Parathyroid adenoma (tissue), 2 donors: ENCODE results near the gene DDX41.

Source experiments
- H2AFZ ChIP-seq: fragments of 300-600 bp; sonication (generic); one replicate; pipeline ENCODE4 v1.7.0; 2017; ENCODE audit warnings: antibody characterized with exemption, mild to moderate bottlenecking
- H3K27ac ChIP-seq: fragments of 300-600 bp; sonication (generic); one replicate; pipeline ENCODE4 v1.7.0; 2017
- H3K27me3 ChIP-seq: fragments of 300-600 bp; sonication (generic); one replicate; pipeline ENCODE4 v1.7.0; 2017; ENCODE audit warnings: low read length; ENCODE audit not compliant: control insufficient read depth, insufficient read depth
- H3K36me3 ChIP-seq: fragments of 300-600 bp; sonication (generic); one replicate; pipeline ENCODE4 v1.7.0; 2017; ENCODE audit warnings: low read length; ENCODE audit not compliant: control insufficient read depth, insufficient read depth
- H3K4me1 ChIP-seq: fragments of 300-600 bp; sonication (generic); one replicate; pipeline ENCODE4 v1.7.0; 2017; ENCODE audit warnings: control low read depth
- H3K4me2 ChIP-seq: fragments of 300-600 bp; sonication (generic); one replicate; pipeline ENCODE4 v1.7.0; 2017; ENCODE audit warnings: low read length
- H3K4me3 ChIP-seq: fragments of 300-600 bp; sonication (generic); one replicate; pipeline ENCODE4 v1.7.0; 2017; ENCODE audit warnings: low read depth, low read length
- H3K79me2 ChIP-seq: fragments of 300-600 bp; sonication (generic); one replicate; pipeline ENCODE4 v1.7.0; 2017; ENCODE audit warnings: control low read depth
- H3K9ac ChIP-seq: fragments of 300-600 bp; sonication (generic); one replicate; pipeline ENCODE4 v1.7.0; 2017; ENCODE audit warnings: mild to moderate bottlenecking
- H3K9me3 ChIP-seq: fragments of 300-600 bp; sonication (generic); one replicate; pipeline ENCODE4 v1.7.0; 2017; ENCODE audit warnings: low read length; ENCODE audit not compliant: control insufficient read depth
- CTCF ChIP-seq: fragments of 300-600 bp; sonication (generic); IDR thresholded peaks from one replicate; pipeline ENCODE4 v1.7.0; 2017; ENCODE audit warnings: antibody characterized with exemption, mild to moderate bottlenecking
- donor health status: primary hyperparathyroidism.

Gene DDX41

DNA sequence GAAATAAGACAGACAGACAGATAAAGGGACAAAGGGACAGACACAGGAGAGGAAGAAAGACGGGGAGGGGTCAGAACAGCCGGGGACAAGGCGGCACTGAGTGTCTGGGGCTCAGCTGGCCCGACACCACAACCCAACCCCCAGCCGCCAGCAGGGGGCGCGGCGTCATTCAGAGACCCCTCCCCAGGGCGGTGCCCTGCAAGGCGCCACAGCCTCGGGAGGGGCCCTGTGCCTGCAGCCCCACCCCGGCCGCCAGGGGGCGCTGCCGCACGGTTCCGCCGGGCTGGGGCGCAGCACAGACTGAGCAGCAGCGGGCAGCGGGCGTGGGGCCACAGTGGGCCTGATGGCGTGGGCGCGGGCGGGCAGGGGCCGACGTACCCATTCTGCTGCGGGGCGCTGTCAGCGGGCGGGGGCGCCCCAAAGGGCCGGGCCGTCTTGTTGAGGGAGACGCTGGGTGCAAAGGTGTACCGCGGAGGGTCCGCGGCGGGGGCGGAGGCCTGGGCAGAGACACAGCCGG lies 25.3 kb downstream of the DDX41 start:
- Histone ChIP-seq H3K27ac (no peak overlapping the region), H3K79me2 (no peaks in the 10 kb centered on the region), H3K9me3 (no peaks in the 10 kb centered on the region), H3K4me3 (no peak overlapping the region), H3K9ac (no peak overlapping the region), H3K27me3 (no peaks in the 10 kb centered on the region), H3K36me3 (no peaks in the 10 kb centered on the region), H2AFZ (no peak overlapping the region), H3K4me1 (peaks cover 19% of the 10 kb centered on the region), H3K4me2 (no peak overlapping the region)
- peak; percentile 58 for TF ChIP-seq CTCF

DNA sequence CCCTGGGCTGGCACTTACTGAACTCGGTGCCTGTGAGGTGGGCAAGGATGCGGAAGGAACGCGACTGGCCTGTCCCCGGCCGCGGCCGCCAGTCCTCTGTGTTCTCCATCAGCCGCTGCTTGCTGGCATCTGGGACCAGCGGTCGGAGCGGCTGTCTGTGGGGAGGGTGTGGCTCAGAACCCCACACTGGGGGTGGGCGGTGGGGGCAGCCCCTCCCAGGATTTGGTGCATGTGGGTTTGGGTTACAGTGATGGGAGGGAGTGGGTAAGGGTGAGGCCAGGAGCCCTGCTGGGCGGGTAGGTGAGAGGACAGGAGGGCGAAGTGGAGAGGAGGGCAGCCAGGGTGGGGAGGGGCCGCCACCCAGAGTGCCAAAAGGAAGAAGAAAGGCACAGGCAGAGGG lies 25.8 kb downstream of the DDX41 start:
- Histone ChIP-seq H3K4me1 (peaks cover 15% of the 10 kb centered on the region), H3K9me3 (no peaks in the 10 kb centered on the region), H3K4me2 (no peak overlapping the region), H3K27me3 (no peaks in the 10 kb centered on the region), H3K27ac (no peak overlapping the region), H3K36me3 (no peaks in the 10 kb centered on the region), H3K79me2 (no peaks in the 10 kb centered on the region), H3K4me3 (no peak overlapping the region), H3K9ac (no peak overlapping the region), H2AFZ (no peak overlapping the region)
- no peak for TF ChIP-seq CTCF

DNA sequence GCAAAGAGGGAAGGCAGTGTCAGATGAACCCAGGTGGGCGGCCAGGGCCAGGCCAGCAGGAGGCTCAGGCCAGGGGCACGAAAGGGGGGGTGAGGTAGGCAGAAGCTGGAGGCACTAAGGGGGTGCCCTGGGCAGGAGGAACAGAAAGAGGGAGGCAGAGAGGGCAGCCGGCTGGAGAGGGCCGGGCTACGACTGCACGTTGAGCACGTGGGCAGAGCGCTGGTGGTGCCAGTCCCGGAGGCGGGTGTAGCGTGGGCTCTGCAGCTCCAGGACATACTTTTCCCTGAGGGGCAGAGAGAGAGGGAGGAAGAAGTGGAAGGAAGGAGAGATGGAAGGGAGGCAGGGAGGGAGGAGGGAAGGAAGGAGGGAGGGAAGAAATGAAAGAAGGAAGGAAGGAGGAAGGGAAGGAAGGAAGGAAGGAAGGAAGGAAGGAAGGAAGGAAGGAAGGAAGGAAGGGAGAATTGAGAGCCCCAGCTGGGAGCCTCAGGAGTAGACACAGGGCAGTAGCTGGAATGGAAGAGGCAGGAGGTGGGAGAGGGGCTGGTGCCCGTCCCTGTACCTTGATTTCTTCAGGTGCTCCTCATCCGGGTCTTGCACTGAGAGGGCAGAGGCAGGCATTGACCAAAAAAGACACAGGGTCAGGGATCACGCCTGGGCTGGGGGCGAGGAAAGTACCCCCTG lies 26.3 kb downstream of the DDX41 start:
- no peaks in the 10 kb centered on the region for H3K27me3 ChIP-seq
- no peak for TF ChIP-seq CTCF
- H3K4me1 ChIP-seq = peaks cover 15% of the 10 kb centered on the region
- no peak overlapping the region for H2AFZ ChIP-seq
- H3K9me3 ChIP-seq = no peaks in the 10 kb centered on the region
- no peaks in the 10 kb centered on the region for H3K79me2 ChIP-seq
- no peak overlapping the region for H3K4me3 ChIP-seq
- H3K9ac ChIP-seq = no peak overlapping the region
- no peaks in the 10 kb centered on the region for H3K36me3 ChIP-seq
- H3K4me2 ChIP-seq = no peak overlapping the region
- no peak overlapping the region for H3K27ac ChIP-seq

DNA sequence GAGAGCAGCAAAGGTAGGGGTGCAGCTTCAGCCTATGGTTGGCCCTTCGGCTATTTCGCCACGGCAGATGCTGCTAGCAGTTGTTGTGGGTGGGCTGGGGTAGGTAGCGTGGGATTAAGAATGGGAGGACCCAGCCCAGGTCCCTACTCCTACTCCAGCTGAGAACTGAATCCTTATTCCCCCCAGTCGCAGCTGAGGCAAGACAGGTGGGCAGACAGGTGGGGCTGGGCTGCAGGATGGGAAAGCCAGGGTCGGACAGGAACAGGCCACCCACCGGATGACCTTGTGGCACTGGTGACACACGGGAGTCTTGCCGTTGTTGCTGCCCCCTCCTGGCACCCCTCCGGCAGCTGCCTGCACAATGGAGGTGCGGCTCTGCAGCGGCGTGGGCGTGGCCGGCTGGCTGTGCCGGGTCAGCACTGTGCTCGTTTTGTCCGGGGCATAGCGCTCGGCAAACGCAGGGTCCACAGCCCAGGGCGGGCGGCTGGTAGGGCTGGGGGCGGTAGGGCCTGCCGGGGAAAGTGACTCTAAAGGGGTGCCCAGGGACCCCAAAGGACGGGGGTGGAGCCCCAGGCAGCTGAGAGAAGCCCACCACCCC lies 27.5 kb downstream of the DDX41 start:
- Histone ChIP-seq H2AFZ (no peak overlapping the region), H3K9ac (no peak overlapping the region), H3K9me3 (no peaks in the 10 kb centered on the region), H3K27me3 (no peaks in the 10 kb centered on the region), H3K79me2 (no peaks in the 10 kb centered on the region), H3K36me3 (no peaks in the 10 kb centered on the region), H3K27ac (no peak overlapping the region), H3K4me3 (no peak overlapping the region), H3K4me2 (no peak overlapping the region), H3K4me1 (peaks cover 15% of the 10 kb centered on the region)
- TF ChIP-seq CTCF = no peak

GRCh38 chr5:177487975-177488374 lies 28.8 kb downstream of the DDX41 start:
- Histone ChIP-seq H3K4me3 (no peak overlapping the region), H3K4me1 (peaks cover 4% of the 10 kb centered on the region), H3K27ac (no peak overlapping the region), H3K79me2 (no peaks in the 10 kb centered on the region), H2AFZ (no peak overlapping the region), H3K9me3 (no peaks in the 10 kb centered on the region), H3K9ac (no peak overlapping the region), H3K27me3 (no peaks in the 10 kb centered on the region), H3K36me3 (no peaks in the 10 kb centered on the region), H3K4me2 (no peak overlapping the region)
- TF ChIP-seq CTCF = no peak
